SK-N-SH (cell line): Measurements from ENCODE around the gene RAPGEF1. TPM values are rescaled to one million over a fixed set of nuclear protein-coding genes. Genes with fewer than 3 reads are reported as not detected.
A peak's percentile ranks its signal among the peaks of the same experiment; 100 is the strongest.

Experiments
- CTCF ChIA-PET: fragments of 300-600, 350-600 bp; formaldehyde crosslinking; extraction: SDS; loops from one replicate; lab custom pipeline; 2021; lab: Yijun Ruan, JAX
- POLR2A ChIA-PET: fragments of 350-600 bp; sonication (Branson Sonifier 250); formaldehyde crosslinking; extraction: SDS; loops from one replicate; lab custom pipeline; 2020; ENCODE audit warnings: antibody characterized with exemption, inconsistent platforms; lab: Yijun Ruan, JAX
- DNase-seq: peaks from one replicate; pipeline ENCODE4 v3.0.0; 2012
- H2AFZ ChIP-seq: fragments of 200-600 bp; sonication (generic); 2 replicates; pipeline ENCODE4 v1.8.1; 2016; ENCODE audit warnings: antibody characterized with exemption, mild to moderate bottlenecking, low read depth
- H3F3A ChIP-seq: fragments of 200-600 bp; sonication (generic); replicated peaks from 2 replicates; pipeline ENCODE3; 2016; ENCODE audit warnings: antibody characterized with exemption, mild to moderate bottlenecking; ENCODE audit not compliant: insufficient read depth
- H3K27ac ChIP-seq, 2 experiments: fragments of 200-500 bp in 1 of 2; fragments of 200-600 bp in 1 of 2; sonication (Bioruptor generic) in 1 of 2; sonication (generic), shearing (Covaris generic) in 1 of 2; 2 replicates each; pipeline versions ENCODE4 v1.5.1 to v1.6.1; 2014 to 2016; ENCODE audit warnings: low read depth in 2 of 2, inconsistent platforms in 1 of 2, low read length in 1 of 2, mild to moderate bottlenecking in 1 of 2, mixed read lengths in 1 of 2
- H3K27me3 ChIP-seq: fragments of 200-600 bp; sonication (generic), shearing (Covaris generic); 2 replicates; pipeline ENCODE4 v1.6.1; 2016; ENCODE audit warnings: mixed run types; ENCODE audit not compliant: insufficient read depth
- H3K36me3 ChIP-seq, 2 experiments: fragments of 200-500 bp in 1 of 2; fragments of 200-600 bp in 1 of 2; sonication (Bioruptor generic) in 1 of 2; sonication (generic) in 1 of 2; replicated peaks in 1 of 2; 2 replicates each; pipeline versions ENCODE3 to v1.5.1; 2014 to 2016; ENCODE audit warnings: low read length in 1 of 2, mild to moderate bottlenecking in 1 of 2; ENCODE audit not compliant: insufficient read depth in 2 of 2, control insufficient read depth in 1 of 2
- H3K4me1 ChIP-seq, 2 experiments: fragments of 200-500 bp in 1 of 2; fragments of 200-600 bp in 1 of 2; sonication (Bioruptor generic) in 1 of 2; sonication (generic), shearing (Covaris generic) in 1 of 2; 2 replicates each; pipeline versions ENCODE4 v1.5.1 to v1.6.1; 2014 to 2016; ENCODE audit warnings: low read depth in 1 of 2, low read length in 1 of 2, mixed run types in 1 of 2; ENCODE audit not compliant: insufficient read depth in 2 of 2, control insufficient read depth in 1 of 2
- H3K4me2 ChIP-seq: fragments of 200-600 bp; sonication (generic), shearing (Covaris generic); 2 replicates; pipeline ENCODE4 v1.6.1; 2017; ENCODE audit warnings: mixed run types
- H3K4me3 ChIP-seq, 2 experiments: fragments of 200-500 bp in 1 of 2; fragments of 200-600 bp in 1 of 2; sonication (Bioruptor generic) in 1 of 2; sonication (generic), shearing (Covaris generic) in 1 of 2; 2 replicates each; pipeline versions ENCODE4 v1.5.1 to v1.8.1; 2014 to 2016; ENCODE audit warnings: low read depth in 2 of 2, inconsistent platforms in 1 of 2, low read length in 1 of 2, mild to moderate bottlenecking in 1 of 2, mixed read lengths in 1 of 2, moderate library complexity in 1 of 2
- H3K79me2 ChIP-seq: fragments of 200-600 bp; sonication (generic); 2 replicates; pipeline ENCODE4 v1.8.1; 2017; ENCODE audit warnings: mild to moderate bottlenecking; ENCODE audit not compliant: insufficient read depth
- H3K9ac ChIP-seq: fragments of 200-600 bp; sonication (generic); 2 replicates; pipeline ENCODE4 v1.6.1; 2017; ENCODE audit warnings: mixed run types
- H3K9me2 ChIP-seq: fragments of 200-600 bp; sonication (generic); 2 replicates; pipeline ENCODE4 v1.6.1; 2017; ENCODE audit warnings: mixed run types
- H3K9me3 ChIP-seq: fragments of 200-600 bp; sonication (generic); 2 replicates; pipeline ENCODE4 v1.6.1; 2017; ENCODE audit warnings: mixed run types, mild to moderate bottlenecking, moderate library complexity
- H4K20me1 ChIP-seq: fragments of 200-600 bp; sonication (generic); 2 replicates; pipeline ENCODE4 v1.6.1; 2017; ENCODE audit warnings: mild to moderate bottlenecking, mixed run types; ENCODE audit not compliant: insufficient read depth
- CHD2 ChIP-seq: fragments of 150-350 bp; IDR thresholded peaks from 2 replicates; pipeline ENCODE4 v1.6.1; 2018; ENCODE audit warnings: low read length; ENCODE audit not compliant: partially characterized antibody
- ELF1 ChIP-seq: IDR thresholded peaks from 2 replicates; pipeline ENCODE4 v1.4.0; 2012
- EZH2phosphoT487 ChIP-seq: fragments of 200-600 bp; sonication (generic); IDR thresholded peaks from 2 replicates; pipeline ENCODE4 v1.6.1; 2017; ENCODE audit warnings: low read depth, mixed run types, mild to moderate bottlenecking, antibody characterized with exemption, moderate library complexity, borderline replicate concordance
- FOSL2 ChIP-seq: IDR thresholded peaks from 2 replicates; pipeline ENCODE4 v1.4.0; 2012; ENCODE audit warnings: low read depth, mild to moderate bottlenecking, moderate library complexity, borderline replicate concordance
- FOXJ3 ChIP-seq: sonication (generic); formaldehyde crosslinking; IDR thresholded peaks from 2 replicates; pipeline ENCODE4 v1.5.1; 2020; ENCODE audit warnings: mild to moderate bottlenecking, missing genetic modification reagents
- GATA2 ChIP-seq: sonication (generic); formaldehyde crosslinking; IDR thresholded peaks from 2 replicates; pipeline ENCODE4 v1.5.0; 2020; ENCODE audit warnings: mild to moderate bottlenecking, missing genetic modification reagents
- MXI1 ChIP-seq: IDR thresholded peaks from 2 replicates; pipeline ENCODE4 v1.6.1; 2012; ENCODE audit warnings: mild to moderate bottlenecking, low read depth, low read length, improper control_type of control experiment
- NFIC ChIP-seq: IDR thresholded peaks from 2 replicates; pipeline ENCODE4 v1.4.0; 2012; ENCODE audit warnings: borderline replicate concordance
- NRF1 ChIP-seq: IDR thresholded peaks from 2 replicates; pipeline ENCODE4 v1.6.1; 2012; ENCODE audit warnings: low read depth, mild to moderate bottlenecking, low read length
- RAD21 ChIP-seq: IDR thresholded peaks from 2 replicates; pipeline ENCODE4 v1.6.1; 2012; ENCODE audit warnings: mild to moderate bottlenecking, low read length
- RFX5 ChIP-seq: IDR thresholded peaks from 2 replicates; pipeline ENCODE4 v1.6.1; 2012; ENCODE audit warnings: mild to moderate bottlenecking, improper control_type of control experiment, low read length
- RXRA ChIP-seq: IDR thresholded peaks from 2 replicates; pipeline ENCODE4 v1.4.0; 2012; ENCODE audit warnings: low read depth, mild to moderate bottlenecking, borderline replicate concordance
- SIN3A ChIP-seq: IDR thresholded peaks from 2 replicates; pipeline ENCODE4 v1.6.1; 2012; ENCODE audit warnings: low read depth, mild to moderate bottlenecking, low read length, moderate library complexity, borderline replicate concordance
- SMC3 ChIP-seq: IDR thresholded peaks from 2 replicates; pipeline ENCODE4 v1.6.1; 2012; ENCODE audit warnings: low read depth, low read length, improper control_type of control experiment
- TAF1 ChIP-seq: IDR thresholded peaks from 2 replicates; pipeline ENCODE4 v1.6.1; 2012; ENCODE audit warnings: low read depth, mild to moderate bottlenecking, low read length, moderate library complexity, borderline replicate concordance
- YY1 ChIP-seq: IDR thresholded peaks from 2 replicates; pipeline ENCODE4 v1.4.0; 2012; ENCODE audit warnings: low read depth, mild to moderate bottlenecking
- WGBS: methylation state at CpG from one replicate; pipeline ENCODE4 v1.1.6; 2017; ENCODE audit warnings: low lambda C conversion rate; 5-methylcytosine and 5-hydroxymethylcytosine counted together
- polyA plus RNA-seq, 3 experiments: library from polyadenylated mRNA; depleted of rRNA; stranded (reverse); fragments of >200 nt; gene quantifications; 2 replicates each; pipeline ENCODE4 v1.2.3, GENCODE V29; 2012
- TF ChIP-seq, protein P1 (sequence below): fragments of 150-350 bp; IDR thresholded peaks from 2 replicates; pipeline ENCODE4 v1.6.1; 2017; ENCODE audit warnings: antibody characterized with exemption, low read length, low read depth, borderline replicate concordance
- TF ChIP-seq, protein P2 (sequence below): IDR thresholded peaks from 2 replicates; pipeline ENCODE4 v1.4.0; 2012; ENCODE audit warnings: low read depth, borderline replicate concordance
- TF ChIP-seq, protein P3 (sequence below): IDR thresholded peaks from 2 replicates; pipeline ENCODE4; 2012

The RAPGEF1 gene
- polyA plus RNA-seq, 1 of the 3 experiments (the other 2 are of a cell fraction) = 26.2 TPM

DNA sequence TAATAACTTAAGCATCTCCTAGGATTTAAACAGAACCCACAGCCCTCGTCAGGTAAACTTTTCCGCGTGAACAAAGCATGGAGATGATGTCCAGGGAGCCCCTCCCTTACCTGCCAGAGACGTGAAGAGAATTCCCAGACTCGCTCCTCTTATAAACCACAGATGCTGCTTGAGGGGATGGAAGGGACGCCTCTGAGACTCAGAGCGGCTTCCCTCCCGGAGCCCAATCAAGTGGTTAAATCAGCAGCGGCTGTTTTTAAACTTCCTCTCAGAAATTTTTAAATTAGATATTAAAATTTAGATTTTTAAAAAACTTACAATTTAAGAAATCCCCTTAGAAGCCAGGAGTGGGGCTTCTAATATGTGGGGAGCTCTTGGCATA, 71.8 kb downstream of the RAPGEF1 start:
- CTCF ChIA-PET = interaction anchor here (1.2 to 3.0 kb wide), 5 partner anchors 10 to 73 kb away, joined by 3 to 12 read pairs (median 7); partner anchors contain the start of gene RAPGEF1
- TF ChIP-seq FOSL2 (no peak), RFX5 (no peak), CHD2 (no peak), RAD21 (no peak), RXRA (no peak), MXI1 (no peak), SMC3 (no peak), GATA2 (CRISPR knock-in tag) (no peak), FOXJ3 (CRISPR knock-in tag) (no peak), TAF1 (no peak), EZH2phosphoT487 (no peak), ELF1 (no peak), SIN3A (no peak), NRF1 (no peak)
- TF ChIP-seq, protein P1, sequence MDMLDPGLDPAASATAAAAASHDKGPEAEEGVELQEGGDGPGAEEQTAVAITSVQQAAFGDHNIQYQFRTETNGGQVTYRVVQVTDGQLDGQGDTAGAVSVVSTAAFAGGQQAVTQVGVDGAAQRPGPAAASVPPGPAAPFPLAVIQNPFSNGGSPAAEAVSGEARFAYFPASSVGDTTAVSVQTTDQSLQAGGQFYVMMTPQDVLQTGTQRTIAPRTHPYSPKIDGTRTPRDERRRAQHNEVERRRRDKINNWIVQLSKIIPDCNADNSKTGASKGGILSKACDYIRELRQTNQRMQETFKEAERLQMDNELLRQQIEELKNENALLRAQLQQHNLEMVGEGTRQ = no peak
- TF ChIP-seq, protein P2, sequence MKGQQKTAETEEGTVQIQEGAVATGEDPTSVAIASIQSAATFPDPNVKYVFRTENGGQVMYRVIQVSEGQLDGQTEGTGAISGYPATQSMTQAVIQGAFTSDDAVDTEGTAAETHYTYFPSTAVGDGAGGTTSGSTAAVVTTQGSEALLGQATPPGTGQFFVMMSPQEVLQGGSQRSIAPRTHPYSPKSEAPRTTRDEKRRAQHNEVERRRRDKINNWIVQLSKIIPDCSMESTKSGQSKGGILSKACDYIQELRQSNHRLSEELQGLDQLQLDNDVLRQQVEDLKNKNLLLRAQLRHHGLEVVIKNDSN = no peak
- TF ChIP-seq, protein P3, sequence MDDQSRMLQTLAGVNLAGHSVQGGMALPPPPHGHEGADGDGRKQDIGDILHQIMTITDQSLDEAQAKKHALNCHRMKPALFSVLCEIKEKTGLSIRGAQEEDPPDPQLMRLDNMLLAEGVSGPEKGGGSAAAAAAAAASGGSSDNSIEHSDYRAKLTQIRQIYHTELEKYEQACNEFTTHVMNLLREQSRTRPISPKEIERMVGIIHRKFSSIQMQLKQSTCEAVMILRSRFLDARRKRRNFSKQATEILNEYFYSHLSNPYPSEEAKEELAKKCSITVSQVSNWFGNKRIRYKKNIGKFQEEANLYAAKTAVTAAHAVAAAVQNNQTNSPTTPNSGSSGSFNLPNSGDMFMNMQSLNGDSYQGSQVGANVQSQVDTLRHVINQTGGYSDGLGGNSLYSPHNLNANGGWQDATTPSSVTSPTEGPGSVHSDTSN = no peak
- TF ChIP-seq, all 33 proteins: peak for 0
- H3K27me3 ChIP-seq = no peaks in the 10 kb centered on the region
- H3K4me1 ChIP-seq = peaks cover 19 to 29% of the 10 kb centered on the region in 2 experiments
- H3F3A ChIP-seq = peaks cover 12% of the 10 kb centered on the region
- DNase-seq = no peak
- no peaks in the 10 kb centered on the region for H3K36me3 ChIP-seq
- H3K27ac ChIP-seq = peak overlapping the region; percentile 50 to 69
- no peaks in the 10 kb centered on the region for H3K9me2 ChIP-seq
- H3K9ac ChIP-seq = no peak overlapping the region
- H3K9me3 ChIP-seq = no peaks in the 10 kb centered on the region
- peak overlapping the region; percentile 66; the same call in 1 of the 2 replicates for H3K4me2 ChIP-seq
- 98% methylated on average over 9 of the region's 9 CpGs for WGBS
- H3K4me3 ChIP-seq = no peak overlapping the region
- H2AFZ ChIP-seq = no peak overlapping the region
- H3K79me2 ChIP-seq = peaks cover 60% of the 10 kb centered on the region; the same call in 1 of the 2 replicates
- POLR2A ChIA-PET = no interaction called here
- peaks cover 75% of the 10 kb centered on the region for H4K20me1 ChIP-seq

DNA sequence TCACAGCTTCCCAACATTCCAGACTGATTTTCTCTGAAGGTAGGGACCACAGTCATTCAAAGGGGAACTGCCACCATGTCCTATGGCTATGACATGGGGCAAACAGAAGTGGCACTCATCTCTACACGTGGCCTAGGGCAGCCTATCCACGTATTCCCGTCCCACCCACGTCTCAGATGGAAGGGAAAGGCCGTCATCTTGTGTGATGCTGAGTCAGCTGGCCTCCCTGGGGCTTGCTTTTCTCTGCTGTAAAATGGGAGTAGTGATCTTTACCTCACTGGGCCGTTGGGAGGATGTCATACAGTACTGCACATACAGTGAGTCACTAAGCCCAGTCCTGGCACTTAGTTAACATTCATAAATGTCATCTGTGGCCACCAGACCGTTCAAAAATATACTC, 72.3 kb downstream of the RAPGEF1 start:
- H3K79me2 ChIP-seq = peaks cover 62% of the 10 kb centered on the region; the same call in 1 of the 2 replicates
- H3K27me3 ChIP-seq = no peaks in the 10 kb centered on the region
- H3K4me2 ChIP-seq = no peak overlapping the region
- peaks cover 12% of the 10 kb centered on the region for H3F3A ChIP-seq
- TF ChIP-seq NFIC (no peak), YY1 (no peak)
- TF ChIP-seq, all 33 proteins: peak for 0
- no peak overlapping the region for H3K9ac ChIP-seq
- H3K9me2 ChIP-seq = no peaks in the 10 kb centered on the region
- ChIA-PET CTCF (interaction anchor here (1.6 to 3.0 kb wide), 4 partner anchors 11 to 73 kb away, joined by 5 to 12 read pairs (median 8); partner anchors contain the start of gene RAPGEF1), POLR2A (no interaction called here)
- H3K4me3 ChIP-seq = no peak overlapping the region
- H3K27ac ChIP-seq = no peak overlapping the region
- DNase-seq = no peak
- H3K9me3 ChIP-seq = no peaks in the 10 kb centered on the region
- H3K4me1 ChIP-seq = peaks cover 19 to 31% of the 10 kb centered on the region in 2 experiments
- H2AFZ ChIP-seq = no peak overlapping the region
- H4K20me1 ChIP-seq = peaks cover 70% of the 10 kb centered on the region
- WGBS = 78% methylated on average over 7 of the region's 7 CpGs
- no peaks in the 10 kb centered on the region for H3K36me3 ChIP-seq
